Activated T-helper 17 cell treated with anti-CD3 and anti-CD28 coated beads, Interleukin-2, amount 50 U/mL, for 72 hours (primary cell): ENCODE measurements around the gene AIFM3. TPM values are rescaled to one million over a fixed set of nuclear protein-coding genes. Genes with fewer than 3 reads are reported as not detected.

Experiments used
- ATAC-seq: fragments of 150-1000 bp; cut with Tn5 transposase; replicated peaks from 2 replicates; pipeline ENCODE4 v1.10.0; 2021; ENCODE audit warnings: mild to moderate bottlenecking, moderate library complexity
- H3K27ac Mint-ChIP-seq: one replicate; pipeline ENCODE4 v1.8.0; 2022; ENCODE audit warnings: mixed read lengths
- H3K27me3 Mint-ChIP-seq: one replicate; pipeline ENCODE4 v1.8.0; 2022; ENCODE audit warnings: mixed read lengths
- H3K36me3 Mint-ChIP-seq: one replicate; pipeline ENCODE4 v1.8.0; 2022; ENCODE audit warnings: low read depth, mild to moderate bottlenecking, mixed read lengths
- H3K4me1 Mint-ChIP-seq: one replicate; pipeline ENCODE4 v1.8.0; 2022; ENCODE audit warnings: mixed read lengths
- H3K4me3 Mint-ChIP-seq: one replicate; pipeline ENCODE4 v1.8.0; 2022; ENCODE audit warnings: mild to moderate bottlenecking, mixed read lengths
- H3K9me3 Mint-ChIP-seq: one replicate; pipeline ENCODE4 v1.8.0; 2022; ENCODE audit warnings: mixed read lengths
- total RNA-seq, 2 donors: library from RNA; stranded (reverse); gene quantifications; one replicate each; pipeline ENCODE4 v1.2.3, GENCODE V29; 2022

AIFM3 gene
- total RNA-seq, 2 donors from 2014 or later = not detected

DNA sequence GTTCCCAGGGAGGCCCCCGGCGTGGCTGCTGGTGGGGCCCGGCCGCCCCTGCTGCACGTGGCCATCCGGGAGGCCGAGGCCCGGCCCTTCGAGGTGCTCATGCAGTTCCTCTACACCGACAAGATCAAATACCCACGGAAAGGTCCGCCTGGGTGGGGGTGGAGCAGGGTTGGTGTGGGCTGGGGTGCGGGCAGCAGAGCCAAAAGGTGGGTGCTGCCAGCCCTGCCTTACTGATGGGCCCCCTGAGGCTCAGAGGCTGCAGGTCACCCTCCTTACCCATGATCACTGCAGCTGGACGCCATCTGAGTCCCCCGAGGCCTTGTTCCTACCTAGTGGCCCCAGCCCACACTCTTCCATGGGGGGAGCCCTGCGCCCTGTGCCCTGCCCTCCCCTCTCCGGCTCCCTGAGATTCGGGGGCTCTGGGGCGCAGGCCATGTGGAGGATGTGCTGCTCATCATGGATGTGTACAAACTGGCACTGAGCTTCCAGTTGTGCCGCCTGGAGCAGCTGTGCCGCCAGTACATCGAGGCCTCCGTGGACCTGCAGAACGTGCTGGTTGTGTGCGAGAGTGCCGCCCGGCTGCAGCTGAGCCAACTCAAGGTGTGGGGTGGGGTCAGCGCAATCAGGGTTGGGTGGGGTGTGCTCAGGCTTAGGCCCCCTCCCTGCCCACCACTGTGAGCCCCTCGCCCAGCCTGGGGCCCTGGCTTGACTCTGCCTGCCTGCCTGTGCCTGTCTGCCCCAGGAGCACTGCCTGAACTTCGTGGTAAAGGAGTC, 27.3 kb downstream of the AIFM3 start:
- no peaks in the 10 kb centered on the region for H3K9me3 Mint-ChIP-seq
- H3K27me3 Mint-ChIP-seq = no peaks in the 10 kb centered on the region
- H3K36me3 Mint-ChIP-seq = peaks cover 36% of the 10 kb centered on the region
- no peak for ATAC-seq
- no peak overlapping the region for H3K27ac Mint-ChIP-seq
- H3K4me1 Mint-ChIP-seq = no peaks in the 10 kb centered on the region
- H3K4me3 Mint-ChIP-seq = no peak overlapping the region

DNA sequence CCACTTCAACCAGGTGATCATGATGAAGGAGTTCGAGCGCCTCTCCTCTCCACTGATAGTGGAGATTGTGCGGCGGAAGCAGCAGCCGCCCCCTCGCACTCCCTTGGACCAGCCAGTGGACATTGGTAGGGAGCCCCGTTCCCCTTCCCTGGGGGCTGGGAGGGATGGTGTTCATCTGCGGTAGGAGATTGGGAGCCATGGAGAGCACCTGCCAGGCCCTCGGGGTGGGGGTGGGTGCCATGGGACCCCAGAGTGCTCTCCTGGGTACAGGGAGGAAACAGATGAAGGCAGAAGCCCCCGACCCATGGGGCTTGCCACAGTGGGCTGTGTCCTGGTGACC, 27.8 kb downstream of the AIFM3 start:
- Mint-ChIP-seq H3K4me1 (no peaks in the 10 kb centered on the region), H3K27ac (no peak overlapping the region), H3K9me3 (no peaks in the 10 kb centered on the region), H3K36me3 (peaks cover 38% of the 10 kb centered on the region), H3K4me3 (no peak overlapping the region), H3K27me3 (no peaks in the 10 kb centered on the region)
- no peak for ATAC-seq

DNA sequence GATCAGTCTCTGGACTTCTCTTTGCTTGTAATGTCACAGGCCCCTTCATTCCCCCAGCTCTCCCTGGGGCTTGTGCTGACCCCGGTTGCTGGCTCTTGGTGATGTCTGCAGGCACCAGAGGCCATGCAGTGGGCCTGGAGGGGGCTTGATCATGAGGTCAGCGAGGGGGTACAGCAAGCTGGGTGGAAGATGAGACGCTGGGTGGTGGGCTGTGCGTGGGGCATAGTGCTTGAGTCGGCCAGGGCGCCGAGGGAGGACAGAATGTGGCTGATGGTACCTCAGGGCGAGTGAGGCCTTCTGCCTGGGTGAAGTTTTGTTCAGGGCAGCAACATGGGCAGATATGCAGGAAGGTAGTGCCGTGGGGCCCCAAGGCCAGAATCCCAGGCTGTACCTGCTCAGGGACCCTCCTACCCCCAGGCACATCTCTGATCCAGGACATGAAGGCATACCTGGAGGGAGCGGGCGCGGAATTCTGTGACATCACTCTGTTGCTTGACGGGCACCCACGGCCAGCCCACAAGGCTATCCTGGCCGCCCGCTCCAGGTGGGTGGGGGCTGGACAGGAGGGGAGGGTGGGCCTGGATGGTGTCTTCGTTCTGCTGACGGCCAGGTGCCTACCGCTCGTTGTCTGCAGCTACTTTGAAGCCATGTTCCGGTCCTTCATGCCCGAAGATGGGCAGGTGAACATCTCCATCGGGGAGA, 28.4 kb downstream of the AIFM3 start:
- Mint-ChIP-seq H3K9me3 (no peaks in the 10 kb centered on the region), H3K27ac (no peak overlapping the region), H3K36me3 (peaks cover 41% of the 10 kb centered on the region), H3K27me3 (no peaks in the 10 kb centered on the region), H3K4me3 (no peak overlapping the region), H3K4me1 (no peaks in the 10 kb centered on the region)
- ATAC-seq = no peak

DNA sequence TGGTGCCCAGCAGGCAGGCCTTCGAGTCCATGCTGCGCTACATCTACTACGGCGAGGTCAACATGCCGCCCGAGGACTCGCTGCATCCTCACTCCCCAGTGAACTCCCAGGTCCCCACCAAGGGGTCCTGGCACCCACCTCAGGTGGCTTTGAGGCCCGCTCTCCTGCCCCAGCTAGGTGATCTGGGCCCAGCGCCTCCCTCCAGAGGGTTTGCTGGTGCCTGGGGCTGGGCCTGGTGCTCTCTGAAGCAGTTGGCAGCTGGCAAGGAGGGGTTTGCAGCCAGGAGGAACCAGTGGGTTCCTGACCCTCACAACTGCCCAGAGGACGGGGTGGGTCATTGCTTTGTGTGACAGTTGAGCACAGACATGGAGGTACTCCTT, 29.0 kb downstream of the AIFM3 start:
- Mint-ChIP-seq H3K4me3 (no peak overlapping the region), H3K9me3 (no peaks in the 10 kb centered on the region), H3K4me1 (no peaks in the 10 kb centered on the region), H3K27ac (no peak overlapping the region), H3K27me3 (no peaks in the 10 kb centered on the region), H3K36me3 (peaks cover 43% of the 10 kb centered on the region)
- ATAC-seq = no peak

DNA sequence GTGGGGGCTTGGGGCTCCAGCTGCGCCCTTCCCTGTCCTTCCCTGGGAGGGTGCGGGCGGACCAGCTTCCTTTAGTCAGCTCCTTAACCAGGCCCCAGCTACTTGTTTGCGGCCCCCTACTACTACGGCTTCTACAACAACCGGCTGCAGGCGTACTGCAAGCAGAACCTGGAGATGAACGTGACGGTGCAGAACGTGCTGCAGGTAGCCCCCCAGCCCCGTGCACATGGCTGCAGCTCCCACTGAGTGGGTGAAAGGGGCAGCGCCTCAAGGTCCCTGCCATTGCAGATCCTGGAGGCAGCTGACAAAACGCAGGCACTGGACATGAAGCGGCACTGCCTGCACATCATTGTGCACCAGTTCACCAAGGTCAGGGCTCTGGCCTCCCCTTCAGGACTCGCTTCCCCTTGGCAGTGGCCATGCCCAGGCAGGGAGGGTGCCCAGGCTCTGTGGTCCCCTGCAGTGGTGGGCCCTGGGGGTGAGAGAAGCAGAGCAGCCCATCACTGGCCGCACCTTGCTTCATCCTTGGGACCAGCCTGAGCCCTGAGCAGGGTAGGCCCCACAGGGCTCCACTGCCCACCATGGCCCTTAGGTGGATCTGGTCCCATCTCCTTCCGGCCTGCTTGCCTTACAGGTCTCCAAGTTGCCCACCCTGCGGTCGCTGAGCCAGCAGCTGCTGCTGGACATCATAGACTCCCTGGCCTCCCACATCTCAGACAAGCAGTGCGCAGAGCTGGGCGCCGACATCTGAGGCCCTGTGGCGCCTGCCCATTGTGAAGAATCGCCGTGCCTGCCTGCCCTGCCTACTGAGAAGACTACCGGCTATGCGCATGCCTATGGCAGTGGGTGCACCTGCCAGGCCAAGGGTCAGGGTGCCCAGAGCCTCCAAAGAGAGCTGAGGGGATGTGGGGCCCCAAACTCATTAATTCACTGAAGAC, 29.8 kb downstream of the AIFM3 start:
- no peaks in the 10 kb centered on the region for H3K9me3 Mint-ChIP-seq
- ATAC-seq = no peak
- no peak overlapping the region for H3K27ac Mint-ChIP-seq
- no peaks in the 10 kb centered on the region for H3K27me3 Mint-ChIP-seq
- no peak overlapping the region for H3K4me3 Mint-ChIP-seq
- H3K4me1 Mint-ChIP-seq = no peaks in the 10 kb centered on the region
- H3K36me3 Mint-ChIP-seq = peaks cover 51% of the 10 kb centered on the region

DNA sequence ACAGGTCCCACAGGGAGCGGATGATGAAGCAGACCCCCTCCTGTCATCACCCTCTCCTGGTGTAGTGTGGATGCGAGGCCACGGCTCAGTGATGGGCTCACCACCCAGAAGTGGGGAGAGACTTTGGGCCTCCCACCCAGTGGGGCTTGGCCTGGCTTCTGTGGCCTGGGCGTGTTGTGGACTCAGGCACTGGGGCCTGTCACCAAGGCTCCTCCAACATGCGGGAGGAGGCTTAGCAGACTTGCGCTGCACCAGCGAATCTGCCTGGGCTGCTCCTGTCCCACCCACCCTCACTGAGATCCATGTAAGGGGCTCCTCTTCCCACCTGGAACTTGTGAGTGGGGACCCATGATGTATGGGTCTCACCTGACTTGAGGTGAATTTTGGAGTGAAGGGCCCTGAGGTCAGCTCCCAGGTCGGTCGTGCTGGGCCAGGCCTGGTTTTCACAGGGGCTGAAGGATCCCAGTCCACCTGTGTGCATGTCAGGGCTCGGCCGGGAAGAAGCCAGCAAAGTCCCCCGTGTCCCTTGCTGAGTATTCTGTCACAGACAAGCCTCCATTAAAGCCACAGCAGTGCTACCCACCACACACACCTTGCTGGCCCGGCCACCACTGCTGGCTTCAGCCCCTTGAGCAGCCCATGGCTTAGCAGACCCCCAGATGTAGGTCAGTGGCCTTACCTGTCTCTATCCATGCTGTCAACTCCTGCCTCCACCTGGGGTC, 30.6 kb downstream of the AIFM3 start:
- no peaks in the 10 kb centered on the region for H3K4me1 Mint-ChIP-seq
- H3K27ac Mint-ChIP-seq = no peak overlapping the region
- H3K4me3 Mint-ChIP-seq = no peak overlapping the region
- no peaks in the 10 kb centered on the region for H3K27me3 Mint-ChIP-seq
- no peaks in the 10 kb centered on the region for H3K9me3 Mint-ChIP-seq
- no peak for ATAC-seq
- peaks cover 49% of the 10 kb centered on the region for H3K36me3 Mint-ChIP-seq

DNA sequence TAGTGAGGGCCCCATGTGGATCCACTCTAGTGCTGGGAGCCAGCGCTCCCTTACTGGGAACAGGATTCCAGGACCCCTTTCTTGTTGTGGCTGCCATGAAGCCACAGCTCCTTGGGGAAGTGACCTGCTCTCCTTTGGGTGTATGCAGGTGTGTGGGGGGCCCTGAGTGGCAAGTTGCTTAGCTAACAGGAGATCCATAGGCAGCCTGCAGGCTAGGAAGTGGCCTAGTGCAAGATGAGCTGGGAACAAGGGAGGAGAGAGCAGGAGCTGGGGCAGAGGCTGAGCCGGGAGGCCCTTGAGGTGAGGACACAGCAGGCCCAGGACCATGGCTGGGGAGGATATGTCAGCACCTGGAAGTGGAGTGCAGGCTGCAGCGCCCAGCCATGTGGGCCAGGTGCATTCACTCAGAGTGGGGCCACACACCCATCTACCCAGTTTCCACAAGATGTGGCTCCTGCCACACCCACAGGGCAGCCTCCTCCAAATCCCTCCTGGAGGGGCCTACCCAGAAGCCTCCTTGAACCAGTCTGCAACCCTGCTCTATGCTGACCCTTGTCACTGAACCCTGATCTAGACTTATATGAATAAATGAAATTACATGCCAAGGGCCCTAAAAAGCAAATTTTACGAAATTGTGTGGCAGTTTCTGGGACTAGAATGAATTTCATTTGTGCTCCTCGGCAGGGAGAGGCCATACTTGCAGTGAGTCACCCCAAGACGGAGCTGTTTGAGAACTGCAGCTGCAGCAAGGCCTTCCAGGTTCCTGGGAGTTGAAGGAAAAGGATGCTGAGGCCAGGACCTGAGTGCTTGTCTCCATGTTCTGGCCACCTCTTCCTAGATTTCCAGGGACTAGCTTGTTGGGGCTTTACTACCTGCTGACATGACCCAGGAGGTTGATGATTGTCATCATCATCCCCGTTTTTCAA, 31.6 kb downstream of the AIFM3 start:
- Mint-ChIP-seq H3K36me3 (peaks cover 55% of the 10 kb centered on the region), H3K4me3 (no peak overlapping the region), H3K4me1 (no peaks in the 10 kb centered on the region), H3K9me3 (no peaks in the 10 kb centered on the region), H3K27ac (peak overlapping the region; percentile 36), H3K27me3 (no peaks in the 10 kb centered on the region)
- ATAC-seq = no peak

DNA sequence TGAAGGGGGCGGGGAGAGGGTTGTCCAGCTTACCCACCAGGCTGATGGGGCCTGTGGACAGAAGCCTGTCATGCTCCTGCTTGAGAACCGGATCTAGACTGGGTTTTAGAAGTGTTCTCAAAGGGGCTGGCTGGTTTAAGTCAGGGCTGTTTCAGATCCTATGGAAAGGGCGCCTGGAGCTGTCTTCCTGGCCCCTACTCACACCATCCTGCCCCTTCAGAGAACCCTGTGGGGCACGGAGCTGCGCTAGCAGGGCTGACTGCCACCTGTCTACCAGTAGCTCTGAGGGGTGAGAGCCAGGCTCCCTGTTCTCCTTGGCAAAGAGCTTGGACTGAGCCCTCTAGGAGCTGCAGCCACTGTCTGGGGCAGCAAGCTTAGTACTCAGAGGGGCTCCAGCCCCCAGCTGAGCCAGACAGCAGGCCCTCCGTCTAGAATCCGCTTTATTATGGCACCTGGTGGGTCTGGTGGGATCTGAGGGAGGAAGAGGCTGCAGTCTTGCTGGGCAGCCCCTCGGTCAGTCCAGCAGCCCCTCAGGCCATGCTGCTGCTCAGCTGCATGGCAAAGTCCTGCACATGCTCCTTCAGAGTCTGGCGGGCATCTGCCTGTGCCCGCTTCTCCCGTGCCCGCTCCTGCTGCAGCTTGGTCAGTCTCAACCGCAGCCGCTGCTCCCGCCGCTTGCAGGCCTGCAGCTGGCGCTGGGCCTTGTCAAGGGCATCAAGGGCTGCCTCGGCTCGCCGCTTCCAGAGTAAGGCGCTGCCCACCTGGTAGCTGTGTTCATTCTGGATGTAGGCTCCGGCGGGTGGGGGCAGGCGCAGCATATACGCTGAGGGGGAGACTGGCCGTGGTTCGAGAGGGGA, 32.5 kb downstream of the AIFM3 start:
- no peaks in the 10 kb centered on the region for H3K27me3 Mint-ChIP-seq
- H3K9me3 Mint-ChIP-seq = no peaks in the 10 kb centered on the region
- H3K4me3 Mint-ChIP-seq = peak overlapping the region; percentile 98
- H3K36me3 Mint-ChIP-seq = peaks cover 55% of the 10 kb centered on the region
- ATAC-seq = no peak
- peak overlapping the region; percentile 98 for H3K27ac Mint-ChIP-seq
- H3K4me1 Mint-ChIP-seq = no peaks in the 10 kb centered on the region

DNA sequence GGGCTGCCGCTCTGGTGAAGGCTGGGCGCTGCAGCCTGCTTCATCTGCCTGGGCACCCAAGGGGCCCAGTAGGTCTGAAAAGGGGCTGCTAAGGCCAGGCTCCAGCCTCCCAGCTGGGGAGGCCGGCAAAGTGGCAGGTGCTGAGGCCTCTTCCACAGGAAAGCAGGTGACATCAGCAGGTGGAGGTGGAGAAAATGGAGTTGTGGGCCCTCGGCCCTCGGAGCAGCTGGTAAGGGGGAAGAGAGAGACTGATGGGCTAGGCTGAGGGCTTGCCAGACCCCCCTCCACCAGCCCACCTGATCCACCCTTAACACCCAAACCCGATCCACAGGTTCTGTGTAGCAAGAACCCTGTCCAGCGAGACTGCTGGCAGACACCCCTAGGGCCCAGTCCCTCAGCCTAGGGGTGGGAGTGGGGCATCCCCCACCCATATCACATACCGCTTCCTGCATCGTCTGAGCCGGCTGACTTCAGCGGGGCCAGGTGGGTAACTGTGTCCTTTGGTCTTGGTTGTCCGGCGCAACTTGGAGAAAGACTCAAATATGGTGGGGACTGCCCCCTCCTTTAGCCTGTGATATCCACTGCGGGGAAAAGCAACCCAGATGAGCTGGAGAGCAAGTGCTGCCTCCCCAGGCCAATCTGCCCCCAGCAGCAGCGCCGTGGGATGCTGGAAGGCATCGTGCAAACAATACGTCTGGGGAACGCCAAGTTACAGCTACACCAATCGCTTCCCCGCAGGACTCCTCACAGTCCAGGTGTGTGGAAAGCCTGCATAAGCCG, 33.3 kb downstream of the AIFM3 start:
- Mint-ChIP-seq H3K36me3 (peaks cover 55% of the 10 kb centered on the region), H3K27ac (peak overlapping the region; percentile 98), H3K9me3 (no peaks in the 10 kb centered on the region), H3K4me3 (peak overlapping the region; percentile 98), H3K4me1 (no peaks in the 10 kb centered on the region), H3K27me3 (no peaks in the 10 kb centered on the region)
- no peak for ATAC-seq

DNA sequence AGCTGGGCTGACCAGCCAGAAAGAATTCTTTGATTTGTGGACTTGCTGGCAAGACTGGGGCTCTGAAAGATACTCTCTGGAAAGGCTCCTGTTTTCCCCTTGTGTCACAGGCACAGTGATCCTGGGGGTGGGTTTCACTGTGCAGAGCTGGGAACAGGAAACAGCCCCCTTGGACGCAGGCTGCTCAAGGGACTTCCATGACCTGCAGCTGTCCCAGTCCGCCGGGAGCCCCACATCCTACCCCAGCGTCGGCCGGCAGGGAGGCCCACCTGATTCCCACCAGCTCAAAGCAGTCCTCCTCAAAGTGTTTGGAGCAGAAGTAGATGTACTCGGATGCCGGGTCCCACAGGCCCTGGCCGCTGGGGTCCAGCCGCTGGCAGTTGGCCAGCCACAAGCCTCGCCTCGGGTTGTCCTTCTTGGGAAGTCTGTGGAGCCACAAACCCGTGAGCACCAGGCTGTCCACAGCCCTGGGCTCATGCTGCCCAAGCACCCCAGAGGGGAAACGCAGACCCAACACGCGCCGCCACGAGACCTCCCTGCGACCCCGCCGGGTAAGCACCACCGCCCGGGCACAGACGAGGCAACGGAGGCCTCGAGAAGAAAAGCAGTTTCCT, 34.0 kb downstream of the AIFM3 start:
- peak overlapping the region; percentile 98 for H3K27ac Mint-ChIP-seq
- ATAC-seq = no peak
- H3K4me3 Mint-ChIP-seq = peak overlapping the region; percentile 98
- H3K9me3 Mint-ChIP-seq = no peaks in the 10 kb centered on the region
- H3K27me3 Mint-ChIP-seq = no peaks in the 10 kb centered on the region
- no peaks in the 10 kb centered on the region for H3K4me1 Mint-ChIP-seq
- peaks cover 54% of the 10 kb centered on the region for H3K36me3 Mint-ChIP-seq

DNA sequence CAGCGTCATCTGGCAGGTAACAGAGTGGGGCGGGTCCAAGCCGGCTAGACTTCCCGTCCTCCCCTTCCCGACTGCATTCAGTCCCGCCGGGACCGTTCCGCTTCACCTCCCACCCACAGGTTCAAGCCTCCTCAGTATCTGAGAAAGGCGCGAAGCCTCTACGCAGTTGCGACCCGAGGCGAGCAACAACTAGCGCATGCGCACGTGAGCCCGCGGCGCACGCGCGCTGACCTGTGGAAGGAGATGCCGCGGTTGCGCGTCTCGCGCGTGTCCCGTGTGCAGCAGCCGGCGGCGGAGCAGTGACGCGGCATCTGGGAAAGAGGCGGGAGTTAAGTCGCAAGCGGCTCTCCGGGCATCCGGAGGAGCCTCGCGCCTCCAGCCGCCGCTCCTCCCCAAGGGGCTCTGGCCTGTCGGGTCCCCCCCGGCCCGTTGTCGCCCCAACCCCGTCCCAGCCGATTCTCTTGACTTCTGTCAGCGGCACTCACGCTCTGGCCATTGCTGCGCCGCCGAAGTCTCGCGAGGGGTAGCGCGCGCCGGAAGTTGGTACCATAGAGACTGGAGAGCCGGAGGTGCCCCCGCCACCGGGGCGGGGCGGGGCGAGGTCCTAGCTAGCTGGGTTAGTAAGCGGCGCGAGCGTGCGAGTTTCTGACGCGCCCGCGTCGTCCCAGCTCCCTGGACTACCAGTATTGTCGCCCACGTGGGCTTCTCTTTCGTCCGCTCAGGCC, 34.7 kb downstream of the AIFM3 start, which contains the start of gene THAP7:
Gene THAP7, minus strand, starts transcription at position 518 of the 725 bp plus-strand sequence. Its CDS starts 207 bp downstream, at position 311.
- no peaks in the 10 kb centered on the region for H3K27me3 Mint-ChIP-seq

More for the DNA sequence above, 34.7 kb downstream of the AIFM3 start, which contains the start of gene THAP7:
- Mint-ChIP-seq H3K4me1 (no peaks in the 10 kb centered on the region), H3K36me3 (peaks cover 48% of the 10 kb centered on the region), H3K4me3 (peak within 1 kb of the TSS; percentile 98), H3K9me3 (no peaks in the 10 kb centered on the region), H3K27ac (peak within 1 kb of the TSS; percentile 98)
- peak; percentile 95 for ATAC-seq
